Stimulated activated CD4-positive, alpha-beta T cell treated with anti-CD3 and anti-CD28 coated beads, TNF-alpha, amount 100 ng/mL, for 4 hours (primary cell): ENCODE measurements around the gene TLE2.
"Not testable (repeated sequence)": the region's sequence is repeated elsewhere in the genome, so short reads cannot be mapped to it uniquely, and the experiment has no call there.

Source experiments
- DNase-seq, 3 experiments: peaks; one replicate each; pipeline ENCODE4 v3.0.0-alpha.2; 2020; ENCODE audit warnings: low read depth in 3 of 3

TLE2 gene

DNA sequence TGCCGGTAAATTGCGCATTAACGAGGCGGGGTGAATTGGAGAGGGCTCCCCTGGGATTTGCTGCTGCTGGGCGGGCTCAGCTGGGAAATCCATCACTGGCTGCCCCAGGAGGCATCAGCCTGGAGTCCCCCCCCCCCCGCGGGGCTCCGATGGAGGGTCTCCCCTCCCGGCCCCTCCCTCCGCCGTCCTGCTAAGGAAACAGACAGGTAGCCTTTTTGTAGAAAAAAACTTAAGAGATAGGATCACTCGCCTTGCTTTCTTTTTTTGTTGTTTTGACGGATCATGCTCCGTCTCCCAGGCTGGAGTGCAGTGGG is 44.9 kb downstream of the TLE2 start:
- no peak for DNase-seq

DNA sequence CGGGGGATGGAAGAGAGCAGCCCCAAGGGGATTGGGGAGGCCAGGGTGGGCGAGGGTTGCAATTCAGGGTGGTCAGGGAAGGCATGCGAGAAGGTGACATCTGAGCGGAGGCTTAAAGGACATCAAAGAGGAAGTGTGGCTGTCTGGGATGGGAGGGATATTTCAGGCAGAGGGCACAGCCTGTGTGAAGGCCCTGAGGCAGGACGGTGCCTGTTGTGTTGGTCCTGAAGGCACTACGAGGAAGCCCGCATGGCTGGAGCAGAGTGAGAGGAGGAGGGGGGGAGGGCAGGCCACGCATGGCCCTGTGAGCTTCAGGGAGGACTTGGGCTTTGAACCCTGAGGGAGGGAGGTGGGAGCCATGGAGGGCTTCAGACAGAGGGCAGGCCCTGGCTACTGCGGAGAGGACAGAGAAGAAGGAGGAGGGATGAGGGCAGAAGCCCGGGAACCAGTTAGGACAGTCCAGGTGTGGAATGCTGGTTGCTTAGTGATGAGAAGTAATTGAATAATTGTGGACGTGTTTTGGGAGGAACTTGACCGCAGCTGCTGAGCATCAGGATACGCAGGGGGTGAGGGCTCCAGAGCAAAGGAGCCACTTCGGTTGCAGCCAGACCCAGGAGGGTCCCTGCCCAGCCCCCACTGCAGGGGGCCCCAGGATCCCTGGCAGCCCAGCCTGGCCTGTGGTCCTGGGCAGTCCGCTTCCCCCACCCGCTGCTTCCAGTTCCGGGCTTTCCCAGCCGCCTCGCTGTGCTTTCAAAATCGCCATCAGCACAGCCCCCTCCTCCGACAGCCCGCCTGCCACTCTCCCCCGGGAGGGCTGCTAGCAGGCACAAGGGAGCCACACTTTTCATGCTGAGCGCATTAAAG is 45.5 kb downstream of the TLE2 start:
- no peak for DNase-seq

DNA sequence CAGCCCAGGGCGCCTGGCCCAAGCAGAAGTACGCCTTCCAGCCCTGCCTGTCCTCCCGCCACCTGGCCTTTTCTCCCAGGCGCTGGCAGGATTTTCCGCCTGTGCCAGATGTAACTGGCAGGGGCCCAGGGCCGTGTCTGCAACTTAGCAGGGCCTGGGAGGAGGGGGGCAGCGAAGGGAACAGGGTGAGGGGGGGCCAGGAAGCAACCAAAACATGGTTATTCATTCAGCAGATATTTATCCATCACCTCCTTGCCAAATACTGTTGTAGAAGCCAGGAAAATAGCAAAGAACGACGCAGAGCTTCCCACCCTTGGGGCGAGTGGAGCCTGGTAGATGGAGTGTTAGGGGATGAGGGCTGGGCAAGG is 46.1 kb downstream of the TLE2 start:
- DNase-seq: no peak

DNA sequence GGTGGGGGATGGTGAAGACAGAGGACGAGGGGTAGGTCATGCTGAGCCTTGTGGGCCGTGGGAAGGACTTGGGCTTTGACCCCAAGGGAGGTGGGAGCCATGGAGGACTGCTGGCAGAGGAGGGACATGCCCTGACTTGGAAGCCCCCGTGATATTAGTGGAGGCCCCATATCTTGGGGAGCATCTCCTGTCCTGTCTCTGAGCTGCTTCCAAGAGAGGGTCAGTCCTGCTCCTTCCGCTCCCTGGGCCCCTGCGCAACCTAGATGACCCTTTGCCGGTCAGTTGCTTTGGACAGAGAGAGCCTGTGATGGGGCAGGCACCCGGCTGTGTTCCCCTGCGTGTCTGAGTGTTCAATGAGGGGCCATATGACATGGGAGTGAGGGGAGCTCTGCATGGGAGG is 46.5 kb downstream of the TLE2 start:
- no peak for DNase-seq

- DNase-seq: no peak
Measured at GRCh38 chr19:2981898-2982297, 47.2 kb downstream of the TLE2 start.

- DNase-seq: no peak
Measured at GRCh38 chr19:2978772-2979171, 50.3 kb downstream of the TLE2 start.

DNA sequence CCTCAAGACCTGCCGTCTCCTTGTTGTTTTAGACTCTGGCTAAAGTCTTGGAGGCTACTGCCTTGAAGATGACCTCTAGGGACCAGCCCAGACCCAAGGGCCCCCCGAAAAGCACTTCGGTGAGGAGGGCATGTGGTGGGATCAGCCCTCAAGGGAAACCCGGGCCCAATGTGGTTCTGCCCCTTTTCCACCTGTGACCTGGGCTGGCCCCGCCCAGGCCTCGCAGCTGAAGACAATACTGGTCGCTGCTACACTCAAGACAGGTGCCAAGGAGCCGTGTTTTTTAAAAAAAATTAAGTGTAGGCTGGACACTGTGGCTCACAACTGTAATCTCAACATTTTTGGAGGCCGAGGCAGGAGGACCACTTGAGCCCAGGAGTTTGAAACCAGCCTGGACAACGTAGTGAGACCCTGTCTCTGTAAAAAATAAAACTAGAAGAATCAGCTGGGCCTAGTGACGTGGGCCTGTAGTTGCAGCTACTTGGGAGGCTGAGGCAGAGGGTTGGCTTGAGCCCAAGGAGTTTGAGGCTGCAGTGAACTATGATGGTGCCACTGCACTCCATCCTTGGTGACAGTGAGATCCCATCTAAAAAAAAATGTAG is 50.8 kb downstream of the TLE2 start:
- no peak for DNase-seq

- no peak for DNase-seq
Measured at GRCh38 chr19:2977746-2978138, 51.3 kb downstream of the TLE2 start.

- DNase-seq: peak; percentile 82 to 91 (median 88)
Measured at GRCh38 chr19:2977001-2977745, 51.9 kb downstream of the TLE2 start, which contains the start of gene TLE6. Gene TLE6, plus strand, starts transcription at chr19:2977564. Its CDS starts 670 bp downstream, at chr19:2978234.

DNA sequence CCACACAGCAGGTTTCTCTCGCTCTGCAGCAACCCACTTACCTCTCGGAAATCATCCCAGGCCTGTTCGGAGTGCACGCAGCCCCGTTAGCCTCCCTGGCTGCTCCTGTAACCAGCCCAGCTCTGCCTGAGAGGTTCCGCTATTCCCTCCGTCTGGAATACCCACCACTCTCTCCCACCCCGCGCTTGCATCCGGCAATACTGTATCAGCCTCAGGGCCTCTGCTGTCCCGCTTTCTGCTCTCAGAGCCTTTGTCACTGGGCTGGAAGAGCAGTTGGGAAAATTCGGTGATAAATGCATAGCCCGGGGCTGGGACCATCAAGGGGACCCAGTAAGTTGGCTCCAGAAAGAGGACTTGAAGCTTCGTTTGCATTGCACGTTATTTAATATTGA is 52.5 kb downstream of the TLE2 start:
- DNase-seq: no peak

GRCh38 chr19:2974342-2975041 is 54.6 kb downstream of the TLE2 start:
- DNase-seq: no peak

GRCh38 chr19:2973229-2973628 is 55.9 kb downstream of the TLE2 start:
- no peak for DNase-seq

DNA sequence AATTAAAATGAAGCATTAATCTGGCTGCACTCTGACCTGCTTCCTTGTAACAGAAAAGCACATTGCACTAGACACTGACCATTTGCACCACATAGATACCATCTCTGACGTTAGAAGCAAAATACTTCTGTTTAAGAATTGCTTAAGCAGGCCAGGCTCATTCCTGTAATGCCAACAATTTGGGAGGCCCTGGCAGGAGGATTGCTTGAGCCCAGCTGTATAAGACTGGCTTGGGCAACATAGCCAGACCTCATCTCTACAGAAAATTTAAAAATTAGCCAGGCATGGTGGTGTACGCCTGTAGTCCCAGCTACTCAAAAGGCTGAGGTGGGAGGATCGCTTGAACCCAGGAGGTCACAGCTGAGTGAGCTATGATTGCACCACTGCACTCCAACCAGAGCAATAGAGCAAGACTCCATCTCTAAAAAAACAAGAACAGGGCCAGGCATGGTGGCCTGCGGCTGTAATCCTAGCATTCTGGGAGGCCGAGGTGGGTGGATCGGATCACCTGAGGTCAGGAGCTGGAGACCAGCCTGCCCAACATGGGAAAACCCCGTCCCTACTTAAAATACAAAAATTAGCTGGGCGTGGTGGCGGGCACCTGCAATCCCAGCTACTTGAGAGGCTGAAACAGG is 58.8 kb downstream of the TLE2 start:
- DNase-seq: no peak

DNA sequence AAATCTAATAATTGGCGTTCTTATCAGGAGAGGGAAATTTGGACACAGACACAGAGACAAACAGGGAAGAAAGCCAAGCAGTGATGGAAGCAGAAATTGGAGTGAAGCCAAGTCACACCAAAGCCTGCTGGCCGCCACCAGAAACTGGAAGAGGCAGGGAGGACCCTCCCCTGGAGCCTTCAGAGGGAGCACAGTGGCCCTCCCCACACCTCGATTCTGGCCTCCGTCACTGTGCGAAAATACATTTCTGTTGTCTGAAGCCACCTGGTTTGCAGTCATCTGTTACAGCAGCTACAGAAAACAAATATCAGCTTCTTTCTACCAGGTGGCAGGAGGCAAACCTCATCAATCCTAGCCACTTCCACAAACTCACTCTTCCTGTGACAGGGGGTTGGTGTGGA is 60.0 kb downstream of the TLE2 start:
- DNase-seq: no peak

DNA sequence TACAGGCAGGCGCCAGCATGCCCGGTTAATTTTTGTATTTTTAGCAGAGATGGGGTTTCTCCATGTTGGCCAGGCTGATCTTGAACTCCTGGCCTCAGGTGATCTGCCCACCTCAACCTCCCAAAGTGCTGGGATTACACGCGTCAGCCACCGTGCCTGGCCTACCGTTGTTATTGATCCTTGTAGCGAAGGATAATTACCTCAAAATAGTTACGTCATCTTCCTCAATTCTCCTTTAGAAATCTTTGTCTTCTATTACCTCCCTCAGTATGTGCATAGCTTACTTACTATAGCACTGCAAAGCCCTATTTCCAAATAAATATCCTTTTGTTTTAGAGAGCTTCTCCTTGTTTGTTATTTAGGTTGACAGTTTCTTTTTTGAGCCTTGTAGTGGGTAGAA is 61.1 kb downstream of the TLE2 start:
- DNase-seq: no peak

DNA sequence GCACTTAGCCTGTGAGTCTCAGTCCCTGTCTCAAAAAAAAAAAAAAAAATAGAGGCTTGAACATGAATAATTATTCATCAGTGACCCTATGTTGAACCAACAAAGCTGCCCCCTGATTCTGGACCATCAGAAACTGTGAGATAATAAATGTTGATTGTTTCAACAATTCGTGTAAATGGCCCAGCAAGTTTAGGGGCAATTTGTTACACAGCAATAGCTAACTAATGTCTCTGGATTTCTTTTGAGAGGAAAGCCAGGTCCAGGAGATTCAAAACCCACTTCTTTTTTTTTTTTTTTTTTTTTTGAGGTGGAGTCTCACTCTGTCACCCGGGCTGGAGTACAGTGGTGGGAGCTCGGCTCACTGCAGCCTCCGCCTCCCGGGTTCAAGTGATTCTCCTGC is 64.2 kb downstream of the TLE2 start:
- DNase-seq: no peak

- not testable (repeated sequence) for DNase-seq
Measured at GRCh38 chr19:2963631-2964030, 65.4 kb downstream of the TLE2 start.

GRCh38 chr19:2963122-2963521 is 66.0 kb downstream of the TLE2 start:
- DNase-seq: no peak

DNA sequence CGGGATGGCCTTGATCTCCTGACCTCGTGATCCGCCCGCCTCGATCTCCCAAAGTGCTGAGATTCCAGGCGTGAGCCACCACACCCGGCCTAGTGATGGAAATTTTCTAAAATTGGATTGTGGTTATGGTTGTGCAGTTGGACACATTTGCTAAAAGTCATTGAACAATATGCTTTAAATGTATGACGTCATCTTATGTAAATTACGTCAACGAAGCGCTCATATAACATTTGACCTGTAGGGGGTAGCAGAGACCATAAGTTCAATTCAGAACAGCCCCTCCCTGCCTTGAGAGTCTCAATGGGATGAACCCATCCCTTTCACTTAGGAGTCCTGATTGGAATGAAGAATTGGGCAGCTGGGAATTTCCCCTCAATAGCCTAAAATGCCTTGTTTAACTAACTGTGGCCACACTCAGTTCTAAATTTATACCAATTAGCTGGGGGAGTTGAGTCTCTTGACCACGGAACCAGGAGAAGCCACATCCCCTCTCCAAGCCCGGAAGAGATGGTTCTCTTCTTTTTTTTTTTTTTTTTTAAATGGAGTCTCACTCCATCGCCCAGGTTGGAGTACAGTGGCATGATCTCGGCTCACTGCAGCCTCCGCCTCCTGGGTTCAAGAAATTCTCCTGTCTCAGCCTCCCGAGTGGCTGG is 66.9 kb downstream of the TLE2 start:
- peak in 1 of 3 experiments; percentile 13 for DNase-seq

DNA sequence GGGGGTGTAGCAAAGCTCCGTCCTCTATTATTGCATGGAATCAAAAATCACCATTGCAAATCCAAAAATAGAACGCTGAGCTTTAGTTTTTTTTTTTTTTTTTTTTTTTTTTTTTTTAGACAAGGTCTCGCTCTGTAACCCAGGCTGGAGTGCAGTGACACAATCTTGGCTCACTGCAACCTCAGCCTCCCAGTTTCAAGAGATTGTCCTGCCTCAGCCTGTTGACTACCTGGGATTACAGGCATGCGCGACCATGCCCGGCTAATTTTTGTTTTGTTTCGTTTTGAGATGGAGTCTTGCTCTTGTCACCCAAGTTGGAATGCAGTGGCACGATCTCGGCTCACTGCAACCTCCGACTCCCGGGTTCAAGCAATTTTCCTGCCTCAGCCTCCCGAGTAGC is 69.0 kb downstream of the TLE2 start:
- DNase-seq: no peak

GRCh38 chr19:2957160-2957559 is 71.9 kb downstream of the TLE2 start:
- DNase-seq: no peak
